HUDEP-2 (cell line): ENCODE measurements around the gene MED31.
A peak's percentile ranks its signal among the peaks of the same experiment; 100 is the strongest.
"Not testable (repeated sequence)": the region's sequence is repeated elsewhere in the genome, so short reads cannot be mapped to it uniquely, and the experiment has no call there.

Experiments
- DNase-seq, 76 experiments: peaks; one replicate each; lab custom pipeline; 2025; ENCODE audit not compliant: unreplicated experiment in 76 of 76; lab: John Stamatoyannopoulos, UW

The MED31 gene

GRCh38 chr17:6651354-6651918, at the start of gene MED31, which contains the start of gene C17orf100:
Gene MED31, minus strand, starts transcription at chr17:6651605. Its CDS starts 77 bp downstream, at chr17:6651528.
Gene C17orf100, plus strand, starts transcription at chr17:6651762. Its CDS starts 152 bp downstream, at chr17:6651914.
- peak in 74 of 76 experiments; percentile 33 to 97 (median 89) for DNase-seq

DNA sequence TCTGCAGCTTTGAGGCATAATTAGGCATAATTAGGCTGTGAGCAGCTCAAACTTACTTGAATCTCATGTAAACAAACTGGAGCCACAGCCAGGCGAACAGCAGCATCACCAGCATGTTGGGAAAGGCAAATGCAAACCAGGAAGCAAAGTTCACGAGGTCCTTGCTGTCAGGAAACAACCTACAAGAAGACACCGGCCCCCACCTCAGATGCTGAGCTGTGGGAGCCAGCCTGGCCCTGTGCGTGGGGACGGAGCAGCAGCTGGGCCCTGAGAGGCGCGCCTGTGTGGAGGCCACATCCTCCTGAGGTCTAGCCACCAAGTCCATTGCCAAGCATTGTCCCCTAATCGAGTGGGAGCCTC, 49.5 kb upstream of the MED31 start:
- no peak for DNase-seq

DNA sequence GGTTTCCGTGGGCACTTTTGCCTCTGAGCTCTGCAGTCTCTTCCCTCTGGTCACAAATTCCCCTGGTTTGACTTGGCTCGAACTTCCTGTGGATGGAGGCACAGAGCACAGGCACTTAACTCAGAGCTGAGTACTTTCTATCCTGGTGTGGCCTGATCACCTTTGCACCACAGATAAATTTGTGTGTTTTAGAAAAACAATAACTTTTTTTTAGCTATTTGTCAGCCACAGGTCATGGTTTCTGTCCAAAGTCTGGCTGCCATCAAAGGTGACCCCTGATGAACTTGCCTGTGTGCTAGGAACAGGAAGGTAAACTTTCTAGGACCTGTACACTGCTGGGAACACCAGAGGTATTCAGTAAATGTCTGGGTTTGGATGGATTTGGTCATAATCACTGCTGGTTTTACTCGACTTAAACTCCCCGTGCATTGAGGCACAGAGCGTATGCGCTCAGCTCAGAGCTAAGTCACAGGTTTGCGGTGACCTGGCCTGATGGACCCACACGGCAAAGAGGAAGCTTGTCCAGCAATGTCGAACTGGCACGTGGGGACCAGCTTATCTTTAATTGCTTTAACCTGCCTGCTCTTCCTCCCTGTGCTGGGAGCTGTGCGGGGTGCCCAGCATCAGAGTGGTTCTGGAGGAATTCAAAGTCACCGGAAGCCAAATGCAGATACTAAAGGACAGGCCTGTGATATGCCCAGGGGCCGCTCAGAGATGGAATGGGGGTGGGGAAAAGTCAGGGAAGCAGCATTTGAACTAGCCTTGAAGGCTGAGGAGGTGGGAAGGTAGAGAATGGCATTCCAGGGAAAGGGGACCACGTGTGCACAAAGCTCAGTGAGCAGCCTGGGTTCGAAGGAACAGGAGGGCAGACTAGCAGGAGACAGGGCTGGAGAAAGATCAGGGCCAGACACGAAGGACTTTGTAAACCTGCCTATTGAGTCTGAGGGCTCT, 48.9 kb upstream of the MED31 start:
- no peak for DNase-seq

- DNase-seq: no peak
Measured at GRCh38 chr17:6698004-6698403, 46.6 kb upstream of the MED31 start.

DNA sequence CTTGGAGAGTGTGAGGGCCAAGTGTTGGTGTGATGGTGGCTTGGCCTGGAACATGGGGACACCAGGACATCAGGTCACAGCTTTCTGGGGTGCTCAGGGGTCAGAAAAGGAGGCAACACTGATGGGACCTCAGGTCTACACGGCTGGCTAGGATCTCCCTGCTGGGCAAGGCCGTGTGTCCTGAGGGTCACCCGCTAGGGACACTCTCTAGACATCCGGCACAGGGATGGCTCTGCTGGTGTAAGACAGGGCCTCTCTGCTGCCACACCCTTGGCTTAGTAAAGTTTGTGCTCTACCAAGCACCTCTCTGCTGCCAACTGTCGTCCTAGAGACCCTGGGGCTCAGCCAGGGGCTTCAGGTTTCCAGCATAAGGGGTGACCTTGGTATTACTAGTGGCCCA, 45.5 kb upstream of the MED31 start:
- DNase-seq: no peak

DNA sequence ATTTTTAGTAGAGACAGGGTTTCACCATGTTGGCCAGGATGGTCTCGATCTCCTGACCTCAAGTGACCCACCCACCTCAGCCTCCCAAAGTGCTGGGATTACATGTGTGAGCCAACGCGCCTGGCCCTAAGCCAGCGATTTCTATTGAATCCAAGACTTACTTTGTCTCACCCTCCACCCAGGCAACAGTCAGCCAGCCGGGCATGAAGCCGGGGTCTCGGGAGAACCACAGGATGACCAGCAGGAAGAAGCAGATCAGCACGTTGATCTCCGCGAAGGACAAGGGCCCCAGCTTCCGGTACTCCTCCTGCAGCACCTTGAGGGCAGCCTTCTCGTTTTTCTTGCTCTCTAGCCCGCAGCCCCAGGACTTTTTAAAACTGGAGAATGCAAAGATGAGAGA, 44.2 kb upstream of the MED31 start:
- no peak for DNase-seq

DNA sequence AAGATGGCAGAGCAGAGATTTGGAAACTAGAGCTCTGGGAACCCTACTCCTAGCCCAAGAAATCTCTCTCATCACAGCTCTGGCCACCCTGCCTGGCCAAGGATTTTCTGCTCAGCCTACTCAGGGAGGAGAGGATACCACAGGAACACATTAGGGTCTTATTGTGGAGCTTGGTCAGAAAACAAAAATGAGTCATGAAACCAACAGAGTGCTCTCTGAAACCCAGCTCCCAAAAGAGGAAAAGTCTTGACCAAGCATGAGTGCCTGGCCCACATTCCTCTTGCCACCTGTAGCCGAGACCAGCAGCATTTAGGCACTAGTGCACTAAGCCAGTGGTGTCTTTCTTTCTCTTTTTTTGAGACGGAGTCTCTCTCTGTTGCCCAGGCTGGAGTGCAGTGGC, 43.6 kb upstream of the MED31 start:
- no peak for DNase-seq

- not testable (repeated sequence) for DNase-seq
Measured at GRCh38 chr17:6691958-6692357, 40.6 kb upstream of the MED31 start.

DNA sequence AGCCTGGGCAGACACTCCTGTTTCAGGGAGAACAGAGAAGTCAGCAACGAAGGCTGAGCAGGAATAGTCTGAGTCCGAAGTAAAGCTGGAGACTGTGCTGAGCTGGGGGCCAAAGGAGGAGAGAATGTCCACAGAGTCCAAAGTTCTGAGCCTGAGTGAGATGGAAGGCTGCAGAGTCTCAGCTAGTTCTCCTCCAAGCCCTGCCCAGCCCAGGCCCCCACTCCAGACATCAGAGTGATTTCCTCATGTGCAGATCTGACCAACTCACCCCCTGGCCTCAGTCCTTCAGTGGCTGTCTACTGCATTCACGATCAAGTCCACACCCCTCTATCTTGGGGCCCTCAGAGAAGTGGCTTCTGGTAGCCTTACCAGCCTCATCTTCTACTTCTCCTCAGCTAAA, 40.1 kb upstream of the MED31 start:
- no peak for DNase-seq

GRCh38 chr17:6690641-6691040, 39.2 kb upstream of the MED31 start:
- DNase-seq: no peak

DNA sequence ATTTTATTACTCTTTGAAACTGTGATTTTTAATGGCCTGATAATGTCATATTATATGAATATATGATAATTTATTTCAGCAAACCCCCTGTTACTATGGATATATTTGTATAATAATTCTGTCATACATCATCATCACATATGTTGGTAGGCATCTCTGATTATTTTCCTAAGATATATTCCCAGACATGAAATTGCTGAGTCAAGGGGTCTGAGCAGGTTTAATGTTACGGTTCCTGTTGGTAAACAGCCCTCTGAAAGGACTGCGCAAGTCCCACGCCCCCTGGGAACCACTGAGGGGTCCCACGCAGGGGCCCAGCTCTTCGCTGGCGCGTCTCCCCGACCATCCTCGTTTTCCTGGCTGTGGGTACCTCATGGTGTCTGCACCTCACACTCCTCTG, 37.5 kb upstream of the MED31 start:
- DNase-seq: no peak

DNA sequence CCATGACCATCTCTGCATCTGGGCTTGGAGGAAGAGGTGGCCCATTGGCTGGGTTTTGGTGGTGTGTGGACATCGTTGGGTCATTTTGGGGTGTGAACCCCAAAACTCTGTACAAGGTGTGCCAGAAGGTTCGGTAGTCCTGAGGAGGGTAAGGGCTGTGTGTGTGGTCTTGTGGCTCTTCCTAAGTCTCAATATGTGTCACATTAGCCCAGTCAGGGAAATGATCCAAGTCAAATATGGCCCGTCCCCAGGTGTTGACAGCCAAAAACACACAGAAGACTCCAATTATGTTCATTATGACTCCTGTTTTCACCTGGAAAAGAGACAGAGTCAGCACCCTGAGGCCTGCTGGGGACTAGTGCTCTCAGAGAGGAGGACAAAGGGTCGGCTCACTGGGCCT, 34.6 kb upstream of the MED31 start:
- DNase-seq: no peak

GRCh38 chr17:6684881-6685767, 33.7 kb upstream of the MED31 start:
- no peak for DNase-seq

DNA sequence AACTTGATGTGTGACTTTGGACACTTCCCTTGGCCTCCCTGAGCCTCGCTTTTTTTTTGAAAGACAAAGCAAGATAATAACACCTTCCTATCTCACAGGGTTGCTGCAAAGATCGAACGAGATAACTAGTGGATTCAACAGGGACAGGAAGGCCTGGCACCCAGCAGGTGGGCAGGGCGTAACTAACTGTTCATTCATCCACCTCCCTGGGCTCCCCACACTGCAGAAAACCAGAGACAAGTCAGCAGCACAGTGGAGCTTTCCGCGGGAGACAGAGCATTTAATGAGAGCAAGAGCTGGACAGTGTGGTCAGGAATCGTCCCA, 33.0 kb upstream of the MED31 start:
- DNase-seq: no peak

DNA sequence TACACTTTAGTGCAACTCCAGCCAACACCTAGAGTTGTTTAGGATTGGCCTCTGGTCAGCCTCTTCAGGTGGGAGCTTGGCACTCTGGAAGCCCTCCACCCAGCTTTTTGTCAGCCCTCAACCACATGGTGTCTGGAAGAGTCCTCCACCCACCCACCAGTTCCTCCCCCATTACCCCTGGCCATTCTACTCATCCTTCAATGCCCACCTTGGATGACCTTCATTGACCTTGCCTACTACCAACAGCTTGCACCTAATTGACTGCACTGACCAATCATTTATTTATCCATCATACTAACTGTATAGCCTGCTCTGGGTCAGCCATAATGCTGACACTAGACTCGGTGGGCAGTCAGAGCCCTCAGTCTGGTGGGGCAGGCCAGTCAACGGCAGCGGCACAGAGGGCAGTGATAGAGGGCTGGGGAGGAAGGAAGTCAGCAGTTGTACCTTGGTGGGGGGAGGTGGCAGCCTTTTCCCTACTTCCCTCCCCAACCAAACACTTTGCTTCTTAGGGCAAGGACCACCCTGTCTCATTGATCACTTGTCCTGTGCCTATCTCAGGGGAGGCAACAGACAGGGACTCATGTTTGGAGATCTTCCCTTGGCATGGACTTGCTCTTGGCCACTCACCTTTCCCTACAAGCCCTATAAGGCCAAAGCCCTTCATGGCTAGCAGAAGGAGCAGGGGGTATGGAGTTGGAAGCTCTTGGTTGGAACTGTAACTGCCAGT, 32.5 kb upstream of the MED31 start:
- DNase-seq: no peak

- DNase-seq: no peak
Measured at GRCh38 chr17:6683081-6683684, 31.8 kb upstream of the MED31 start.

- no peak for DNase-seq
Measured at GRCh38 chr17:6682339-6682738, 30.9 kb upstream of the MED31 start.

DNA sequence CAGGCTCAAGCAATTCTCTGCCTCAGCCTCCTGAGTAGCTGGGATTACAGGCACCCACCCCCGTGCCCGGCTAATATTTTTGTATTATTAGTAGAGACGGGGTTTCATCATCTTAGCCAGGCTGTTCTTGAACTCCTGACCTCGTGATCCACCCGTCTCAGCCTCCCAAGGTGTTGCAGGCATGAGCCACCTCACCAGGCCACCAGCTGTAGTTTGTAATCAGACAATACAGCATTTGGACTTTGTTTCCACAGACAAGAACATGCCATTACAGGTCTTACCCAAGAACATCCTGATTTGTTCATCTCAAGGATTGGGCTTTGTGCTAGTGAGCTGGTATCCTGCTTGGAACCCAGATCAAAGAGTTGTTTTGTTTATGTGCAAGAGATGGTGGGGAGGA, 30.3 kb upstream of the MED31 start:
- no peak for DNase-seq

DNA sequence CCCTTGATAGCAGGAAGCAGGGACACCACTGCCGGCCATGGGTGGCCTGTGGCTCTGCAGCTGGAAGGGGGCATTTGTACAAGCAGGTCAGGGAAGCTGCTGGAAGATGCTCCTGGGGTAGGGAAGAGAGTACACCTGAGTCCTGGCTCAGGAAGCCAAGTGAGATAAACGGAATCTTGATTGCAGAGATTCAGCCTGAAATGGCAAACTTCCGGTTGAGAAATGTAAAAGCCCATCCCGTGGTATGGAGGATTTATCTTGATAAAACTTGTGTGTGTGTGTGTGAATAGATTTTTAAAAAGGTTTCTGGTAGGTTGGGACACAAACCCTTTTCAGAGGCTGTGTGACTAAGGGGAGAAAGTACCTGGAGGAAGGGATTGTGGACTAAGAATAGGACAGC, 29.8 kb upstream of the MED31 start:
- DNase-seq: no peak

- DNase-seq: no peak
Measured at GRCh38 chr17:6679241-6679640, 27.8 kb upstream of the MED31 start.
